Body of pancreas (tissue), 4 donors: ENCODE measurements around the gene SYNRG. TPM values are rescaled to one million over a fixed set of nuclear protein-coding genes. Genes with fewer than 3 reads are reported as not detected.

ENCODE experiments used
- ATAC-seq: fragments of 150-250 bp; one replicate; pipeline ENCODE4 v1.9.1; 2016
- DNase-seq, 4 donors: peaks; one replicate each; pipeline ENCODE4 v3.0.0-alpha.2; 2019
- H3K27ac ChIP-seq, 4 donors: fragments of 200-600 bp; sonication (generic); 1 replicate in 3 of 4; 2 replicates in 1 of 4; pipeline versions ENCODE4 v1.5.1 to v1.6.1; 2016 to 2019; ENCODE audit warnings: mild to moderate bottlenecking in 1 of 4, mixed read lengths in 1 of 4, moderate library complexity in 1 of 4
- H3K27me3 ChIP-seq, 2 donors: fragments of 200-600 bp; sonication (generic); one replicate each; pipeline ENCODE4 v1.6.0; 2016; ENCODE audit warnings: mild to moderate bottlenecking in 1 of 2
- H3K36me3 ChIP-seq, 2 donors: fragments of 200-600 bp; sonication (generic); replicated peaks in 1 of 2; 2 replicates each; pipeline ENCODE4 v1.5.1; 2016; ENCODE audit warnings: low read depth in 2 of 2; ENCODE audit not compliant: insufficient read depth in 1 of 2
- H3K4me1 ChIP-seq: fragments of 200-600 bp; sonication (generic); one replicate; pipeline ENCODE4 v1.6.0; 2016
- H3K4me3 ChIP-seq, 2 donors: fragments of 200-600 bp; sonication (generic); 1 replicate in 1 of 2; 2 replicates in 1 of 2; pipeline ENCODE4 v1.5.1; 2016 to 2019
- H3K9me3 ChIP-seq, 3 donors: fragments of 200-600 bp; sonication (generic); 1 replicate in 2 of 3; 2 replicates in 1 of 3; pipeline ENCODE4 v1.5.1; 2016
- CTCF ChIP-seq, 7 experiments: fragments of 450-650 bp in 4 of 7; fragments of 200-600 bp in 3 of 7; sonication (generic) in 3 of 7; IDR thresholded peaks; one replicate each; pipeline ENCODE4 v1.5.1; 2016 to 2019; ENCODE audit warnings: antibody characterized with exemption in 7 of 7
- POLR2A ChIP-seq, 3 donors: fragments of 450-650 bp; IDR thresholded peaks; one replicate each; pipeline ENCODE4 v1.6.1; 2016; ENCODE audit warnings: antibody characterized with exemption in 3 of 3, mild to moderate bottlenecking in 2 of 3
- WGBS, 2 donors: methylation state at CpG; one replicate each; pipeline ENCODE4 v1.1.5; 2017; 5-methylcytosine and 5-hydroxymethylcytosine counted together
- intact Hi-C: fragments of 100-400 bp; cut with DNase I; formaldehyde crosslinking; loops from one replicate; pipeline ENCODE4 v1.15.1; 2023
- total RNA-seq, 2 donors: library from RNA; depleted of rRNA; stranded (reverse); fragments of >200 nt; gene quantifications; one replicate each; pipeline ENCODE4 v1.1.0, GENCODE V29; 2016

Gene SYNRG
- total RNA-seq, 2 donors from 2014 or later: 14.2 to 21.3 TPM

DNA sequence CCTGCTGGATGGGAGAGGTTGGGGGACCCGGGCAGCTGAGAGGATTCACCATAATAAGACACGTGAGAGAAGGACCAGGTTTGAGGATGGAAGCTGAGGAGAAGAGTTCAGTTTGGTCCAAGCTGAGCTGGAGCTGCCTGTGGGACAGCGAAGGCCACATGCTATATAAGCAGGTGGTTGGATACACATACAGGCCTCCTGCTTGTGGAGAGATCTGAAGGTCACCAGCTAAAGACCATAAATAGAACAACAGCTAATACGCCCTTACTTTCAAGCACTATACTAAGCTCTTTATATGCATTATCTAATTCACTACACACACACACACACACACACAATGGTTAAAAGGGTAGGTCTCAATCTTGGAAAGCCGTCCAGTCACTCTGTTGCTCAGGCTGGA lies 87.4 kb downstream of the SYNRG start:
- Histone ChIP-seq H3K27me3 (no peaks in the 10 kb centered on the region), H3K9me3 (no peaks in the 10 kb centered on the region), H3K4me1 (no peaks in the 10 kb centered on the region), H3K27ac (no peak overlapping the region), H3K36me3 (peaks cover 12 to 25% of the 10 kb centered on the region in 2 donors), H3K4me3 (no peak overlapping the region)
- DNase-seq: no peak
- ATAC-seq: no peak
- WGBS, 2 donors: 93 to 94% methylated on average over 5 of the region's 5 CpGs
- TF ChIP-seq POLR2A (IDR thresholded peaks at IDR 0.05) (no peak), CTCF (IDR thresholded peaks at IDR 0.05) (no peak)
- intact Hi-C loops: no loop called here

GRCh38 chr17:37520174-37520573 lies 89.0 kb downstream of the SYNRG start:
- H3K9me3 ChIP-seq: no peaks in the 10 kb centered on the region
- ATAC-seq: no peak
- H3K4me1 ChIP-seq: no peaks in the 10 kb centered on the region
- H3K27me3 ChIP-seq: no peaks in the 10 kb centered on the region
- H3K27ac ChIP-seq: no peak overlapping the region
- intact Hi-C loops: no loop called here
- no peak for DNase-seq
- TF ChIP-seq CTCF (IDR thresholded peaks at IDR 0.05): no peak
- no peak for TF ChIP-seq POLR2A (IDR thresholded peaks at IDR 0.05)
- peaks cover 12 to 25% of the 10 kb centered on the region in 2 donors for H3K36me3 ChIP-seq
- WGBS, 2 donors: 87 to 95% methylated on average over 8 of the region's 8 CpGs
- H3K4me3 ChIP-seq: no peak overlapping the region

DNA sequence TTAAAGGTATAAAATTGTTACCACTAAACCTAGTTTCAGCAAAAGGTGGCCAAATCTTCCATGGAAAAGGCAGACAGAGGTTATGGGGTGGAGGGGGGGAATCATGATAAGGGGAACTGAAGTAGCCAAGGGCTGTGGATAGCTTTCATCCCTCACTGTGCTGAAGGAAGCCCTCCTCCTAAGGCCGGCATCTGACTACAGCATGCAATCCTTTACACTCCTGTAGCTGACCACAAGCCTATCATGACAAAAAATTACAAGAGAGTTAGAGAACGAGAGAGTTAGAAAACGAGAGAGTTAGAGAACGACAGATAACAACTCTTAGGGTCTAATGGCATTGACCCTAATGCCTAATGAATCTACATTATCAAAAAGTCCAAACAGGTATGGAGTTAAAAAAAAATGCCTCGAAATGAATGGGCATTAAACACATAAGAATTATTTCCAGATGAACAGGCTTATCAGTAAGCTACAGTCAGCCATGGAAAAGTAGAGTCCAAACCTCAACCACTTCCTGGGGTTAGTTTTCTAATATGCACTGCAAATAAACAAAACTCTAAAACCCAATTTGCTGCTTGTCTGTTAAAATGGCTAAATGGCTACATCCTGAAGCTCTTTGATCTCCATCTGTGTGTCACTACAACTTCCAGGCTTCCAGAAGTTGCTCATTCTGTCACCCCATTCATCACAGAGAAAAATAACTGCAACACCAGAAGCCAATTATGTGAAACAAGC lies 89.8 kb downstream of the SYNRG start:
- TF ChIP-seq CTCF (IDR thresholded peaks at IDR 0.05) (no peak), POLR2A (IDR thresholded peaks at IDR 0.05) (no peak)
- 74 to 78% methylated on average over 5 of the region's 5 CpGs for WGBS, 2 donors
- Histone ChIP-seq H3K27ac (no peak overlapping the region), H3K36me3 (peaks cover 12 to 25% of the 10 kb centered on the region in 2 donors), H3K4me1 (no peaks in the 10 kb centered on the region), H3K9me3 (no peaks in the 10 kb centered on the region), H3K27me3 (no peaks in the 10 kb centered on the region), H3K4me3 (no peak overlapping the region)
- no peak for ATAC-seq
- DNase-seq: no peak
- intact Hi-C loops: no loop called here

DNA sequence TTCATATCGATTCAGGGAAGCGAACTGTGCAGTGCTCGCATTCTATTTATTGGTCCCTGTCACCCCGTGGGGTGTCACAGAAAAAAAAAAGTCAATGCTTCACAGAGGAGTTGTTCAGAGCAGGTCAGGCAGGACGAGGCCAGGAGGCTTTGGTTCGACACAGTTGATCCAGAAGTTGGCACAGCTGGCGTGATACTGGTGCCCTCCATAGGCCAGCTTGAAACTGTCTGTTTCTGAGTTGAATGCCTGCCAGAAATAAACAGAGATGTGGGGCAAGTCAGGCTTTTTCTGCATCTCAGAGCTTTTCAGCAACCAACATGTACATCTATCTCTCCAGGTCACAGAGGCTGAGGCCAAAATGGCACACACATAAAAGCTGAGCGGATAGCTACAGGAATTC lies 90.4 kb downstream of the SYNRG start:
- ATAC-seq: no peak
- H3K27me3 ChIP-seq: no peaks in the 10 kb centered on the region
- peaks cover 12 to 25% of the 10 kb centered on the region in 2 donors for H3K36me3 ChIP-seq
- TF ChIP-seq POLR2A (IDR thresholded peaks at IDR 0.05) (no peak), CTCF (IDR thresholded peaks at IDR 0.05) (no peak)
- no peaks in the 10 kb centered on the region for H3K9me3 ChIP-seq
- H3K4me3 ChIP-seq: no peak overlapping the region
- DNase-seq: no peak
- intact Hi-C loops: no loop called here
- no peak overlapping the region for H3K27ac ChIP-seq
- WGBS, 2 donors: 78 to 79% methylated on average over 8 of the region's 8 CpGs
- no peaks in the 10 kb centered on the region for H3K4me1 ChIP-seq

DNA sequence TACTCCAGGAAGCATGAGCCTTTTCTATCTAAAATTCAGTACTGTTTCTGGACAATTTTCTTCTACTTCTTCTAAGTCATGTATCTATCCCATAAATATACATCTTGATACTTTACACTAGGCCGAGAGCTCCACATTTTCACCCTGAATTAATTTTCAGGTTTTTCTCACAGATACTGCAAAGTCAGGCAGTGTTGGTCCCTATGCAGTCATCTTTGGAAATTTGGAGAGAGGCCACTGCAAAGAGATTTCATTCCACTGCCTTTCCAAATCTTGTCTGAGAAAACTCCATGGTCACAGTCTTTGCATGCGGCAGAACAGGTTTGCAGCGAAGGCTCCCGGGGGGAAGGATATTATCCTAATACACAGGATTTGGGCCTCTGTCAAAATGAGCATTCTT lies 91.3 kb downstream of the SYNRG start:
- TF ChIP-seq CTCF (IDR thresholded peaks at IDR 0.05) (no peak), POLR2A (IDR thresholded peaks at IDR 0.05) (no peak)
- intact Hi-C loops: no loop called here
- Histone ChIP-seq H3K36me3 (peaks cover 12 to 25% of the 10 kb centered on the region in 2 donors), H3K27ac (no peak overlapping the region), H3K4me3 (no peak overlapping the region), H3K9me3 (no peaks in the 10 kb centered on the region), H3K27me3 (no peaks in the 10 kb centered on the region), H3K4me1 (no peaks in the 10 kb centered on the region)
- ATAC-seq: no peak
- 86 to 93% methylated on average over 4 of the region's 4 CpGs for WGBS, 2 donors
- DNase-seq: no peak
